Epithelial cell of esophagus (primary cell): ENCODE measurements around the gene ATP1A4.
A peak's percentile ranks its signal among the peaks of the same experiment; 100 is the strongest.

Experiments used
- DNase-seq: peaks from one replicate; pipeline ENCODE4 v3.0.0; 2010; ENCODE audit warnings: low read depth
- H3K4me3 ChIP-seq: 2 replicates; pipeline ENCODE4 v1.5.1; 2011; ENCODE audit warnings: mild to moderate bottlenecking, low read length, control low read depth
- CTCF ChIP-seq: IDR thresholded peaks from 2 replicates; pipeline ENCODE4 v1.5.1; 2011; ENCODE audit warnings: low read depth, mild to moderate bottlenecking, low read length, control low read depth, inconsistent platforms; ENCODE audit not compliant: insufficient read depth; ENCODE audit errors: missing control alignments

Gene ATP1A4

GRCh38 chr1:160171354-160171753 is 20.0 kb downstream of the ATP1A4 start:
- no peak for TF ChIP-seq CTCF
- DNase-seq, result peak; percentile 60
- H3K4me3 ChIP-seq, result no peak overlapping the region

- no peak for DNase-seq
- no peak for TF ChIP-seq CTCF
- no peak overlapping the region for H3K4me3 ChIP-seq
Measured at GRCh38 chr1:160171980-160172379, 20.6 kb downstream of the ATP1A4 start.

GRCh38 chr1:160177231-160177630 is 25.8 kb downstream of the ATP1A4 start:
- no peak overlapping the region for H3K4me3 ChIP-seq

GRCh38 chr1:160177667-160178066 is 26.3 kb downstream of the ATP1A4 start:
- no peak for TF ChIP-seq CTCF
- DNase-seq, result no peak
- H3K4me3 ChIP-seq, result no peak overlapping the region

More at GRCh38 chr1:160177231-160177630, 25.8 kb downstream of the ATP1A4 start:
- no peak for DNase-seq
- TF ChIP-seq CTCF, result no peak

- no peak for DNase-seq
- no peak for TF ChIP-seq CTCF
- H3K4me3 ChIP-seq, result no peak overlapping the region
Measured at GRCh38 chr1:160178731-160179130, 27.3 kb downstream of the ATP1A4 start.

GRCh38 chr1:160179336-160179735 is 27.9 kb downstream of the ATP1A4 start:
- no peak for TF ChIP-seq CTCF
- H3K4me3 ChIP-seq, result no peak overlapping the region
- no peak for DNase-seq

- no peak for TF ChIP-seq CTCF
- H3K4me3 ChIP-seq, result no peak overlapping the region
- no peak for DNase-seq
Measured at GRCh38 chr1:160186246-160186645, 34.8 kb downstream of the ATP1A4 start.
